Endothelial cell (in vitro differentiated cells): ENCODE results near the gene NRXN3. TPM values are rescaled to one million over a fixed set of nuclear protein-coding genes. Genes with fewer than 3 reads are reported as not detected.
"Not testable (repeated sequence)": the region's sequence is repeated elsewhere in the genome, so short reads cannot be mapped to it uniquely, and the experiment has no call there.

ENCODE experiments used
- DNase-seq: peaks from one replicate; pipeline ENCODE4 v3.0.0; 2021; ENCODE audit warnings: low spot score
- H3K27ac Mint-ChIP-seq: one replicate; pipeline ENCODE4 v1.8.0; 2021; ENCODE audit warnings: mixed read lengths, inconsistent platforms; ENCODE audit not compliant: unreplicated experiment
- H3K27me3 Mint-ChIP-seq: one replicate; pipeline ENCODE4 v1.8.0; 2021; ENCODE audit warnings: mild to moderate bottlenecking, moderate library complexity, mixed read lengths, inconsistent platforms; ENCODE audit not compliant: unreplicated experiment
- H3K36me3 Mint-ChIP-seq: one replicate; pipeline ENCODE4 v1.8.0; 2021; ENCODE audit warnings: mild to moderate bottlenecking, low read depth, mixed read lengths, inconsistent platforms; ENCODE audit not compliant: unreplicated experiment
- H3K4me1 Mint-ChIP-seq: one replicate; pipeline ENCODE4 v1.8.0; 2021; ENCODE audit warnings: mild to moderate bottlenecking, mixed read lengths, inconsistent platforms; ENCODE audit not compliant: unreplicated experiment
- H3K4me3 Mint-ChIP-seq: one replicate; pipeline ENCODE4 v1.8.0; 2021; ENCODE audit warnings: mild to moderate bottlenecking, mixed read lengths, inconsistent platforms; ENCODE audit not compliant: unreplicated experiment
- H3K9me3 Mint-ChIP-seq: one replicate; pipeline ENCODE4 v1.8.0; 2021; ENCODE audit warnings: mixed read lengths, inconsistent platforms; ENCODE audit not compliant: unreplicated experiment
- CTCF ChIP-seq: fragments of 200-600 bp; sonication (generic); IDR thresholded peaks from one replicate; pipeline ENCODE4 v1.5.0; 2021; ENCODE audit warnings: antibody characterized with exemption; ENCODE audit not compliant: unreplicated experiment
- total RNA-seq: library from RNA; stranded (reverse); fragmentation: NEBNext Ultra II Directional; extraction: Animal tissue kit (Norgen Biotek cat#: 25700); gene quantifications from one replicate; pipeline ENCODE4 v1.2.1, GENCODE V29; 2021; ENCODE audit not compliant: unreplicated experiment

The NRXN3 gene
- total RNA-seq, 1 donor from 2014 or later: 2.3 TPM

- H3K27ac Mint-ChIP-seq: no peak overlapping the region
- H3K9me3 Mint-ChIP-seq: no peaks in the 10 kb centered on the region
- peaks cover 2% of the 10 kb centered on the region for H3K27me3 Mint-ChIP-seq
- H3K4me3 Mint-ChIP-seq: no peak overlapping the region
- H3K36me3 Mint-ChIP-seq: no peaks in the 10 kb centered on the region
- no peak for DNase-seq
- no peaks in the 10 kb centered on the region for H3K4me1 Mint-ChIP-seq
- no peak for TF ChIP-seq CTCF
These were observed 313.9 kb downstream of the NRXN3 start for GRCh38 chr14:78484028-78484427.

- Mint-ChIP-seq H3K4me3 (no peak overlapping the region), H3K4me1 (no peaks in the 10 kb centered on the region), H3K36me3 (no peaks in the 10 kb centered on the region), H3K27ac (no peak overlapping the region), H3K27me3 (no peaks in the 10 kb centered on the region), H3K9me3 (no peaks in the 10 kb centered on the region)
- TF ChIP-seq CTCF: no peak
- DNase-seq: no peak
These were observed 315.9 kb downstream of the NRXN3 start for GRCh38 chr14:78486081-78486480.

GRCh38 chr14:78486621-78487020 is 316.4 kb downstream of the NRXN3 start:
- Mint-ChIP-seq H3K4me1 (no peaks in the 10 kb centered on the region), H3K9me3 (no peaks in the 10 kb centered on the region), H3K36me3 (no peaks in the 10 kb centered on the region), H3K4me3 (no peak overlapping the region), H3K27me3 (no peaks in the 10 kb centered on the region), H3K27ac (no peak overlapping the region)
- DNase-seq: no peak
- TF ChIP-seq CTCF: no peak

GRCh38 chr14:78487573-78487972 is 317.4 kb downstream of the NRXN3 start:
- H3K4me1 Mint-ChIP-seq, H3K9me3 Mint-ChIP-seq, H3K27me3 Mint-ChIP-seq, H3K4me3 Mint-ChIP-seq, DNase-seq, H3K36me3 Mint-ChIP-seq, H3K27ac Mint-ChIP-seq: not testable (repeated sequence)

GRCh38 chr14:78488938-78489337 is 318.8 kb downstream of the NRXN3 start:
- H3K27ac Mint-ChIP-seq: no peak overlapping the region
- H3K9me3 Mint-ChIP-seq: no peaks in the 10 kb centered on the region
- H3K4me1 Mint-ChIP-seq: no peaks in the 10 kb centered on the region
- H3K4me3 Mint-ChIP-seq: no peak overlapping the region
- no peak for TF ChIP-seq CTCF
- H3K27me3 Mint-ChIP-seq: peaks cover 1% of the 10 kb centered on the region
- H3K36me3 Mint-ChIP-seq: no peaks in the 10 kb centered on the region
- DNase-seq: no peak

GRCh38 chr14:78491048-78491447 is 320.9 kb downstream of the NRXN3 start:
- Mint-ChIP-seq H3K9me3 (no peaks in the 10 kb centered on the region), H3K4me1 (no peaks in the 10 kb centered on the region), H3K27ac (no peak overlapping the region), H3K27me3 (peaks cover 1% of the 10 kb centered on the region), H3K36me3 (no peaks in the 10 kb centered on the region), H3K4me3 (no peak overlapping the region)
- no peak for TF ChIP-seq CTCF
- DNase-seq: no peak
